ENCODE measurements around the gene PRKCD.
A peak's percentile ranks its signal among the peaks of the same experiment; 100 is the strongest.

The PRKCD gene

DNA sequence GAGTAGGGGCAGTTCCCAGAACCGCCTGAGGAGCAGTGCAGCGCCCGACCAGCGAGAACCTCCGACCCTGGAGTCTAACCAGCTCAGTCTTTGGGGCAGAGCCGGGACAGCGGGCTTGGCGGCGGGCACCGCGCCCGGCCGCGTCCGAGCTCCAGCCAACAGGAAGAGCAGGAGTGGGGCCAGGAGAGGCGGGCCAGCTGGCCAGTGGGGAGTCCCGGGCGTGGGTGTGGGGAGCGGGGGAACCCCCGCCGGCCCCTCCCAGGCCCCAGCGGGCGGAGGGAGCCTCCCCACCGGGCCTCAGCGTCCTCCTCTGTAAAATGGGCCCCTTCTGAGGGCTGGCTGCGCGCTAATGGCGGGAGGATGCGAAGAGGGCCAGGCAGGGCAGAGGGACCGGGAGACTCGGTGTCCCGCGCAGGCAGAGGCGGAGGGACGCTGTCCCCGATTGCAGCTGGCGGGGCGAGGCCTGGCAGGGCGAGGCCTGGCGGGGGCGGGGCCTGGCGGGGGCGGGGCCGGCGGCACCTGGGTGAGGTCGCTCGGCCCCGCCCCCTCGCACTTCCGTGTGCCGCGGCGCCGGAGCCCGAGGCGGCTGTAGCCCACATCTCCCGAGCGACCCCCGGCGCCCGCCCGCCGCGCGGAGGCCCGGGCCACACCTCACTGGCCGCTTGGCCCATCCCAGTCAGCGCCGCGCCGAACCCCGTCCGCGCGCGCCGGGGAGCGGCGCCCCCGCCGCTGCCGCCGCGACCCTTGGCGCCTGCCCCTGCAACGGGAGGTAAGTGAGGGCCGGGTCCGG, at the start of gene PRKCD:
Gene PRKCD, plus strand, starts transcription at position 550 of the 790 bp plus-strand sequence. CDS start 17,214 bp downstream, outside the sequence.
- peak; percentile 56 to 63 for DNase-seq (ENCODE audit: low read depth in 1 of 2, low spot score in 1 of 2)

DNA sequence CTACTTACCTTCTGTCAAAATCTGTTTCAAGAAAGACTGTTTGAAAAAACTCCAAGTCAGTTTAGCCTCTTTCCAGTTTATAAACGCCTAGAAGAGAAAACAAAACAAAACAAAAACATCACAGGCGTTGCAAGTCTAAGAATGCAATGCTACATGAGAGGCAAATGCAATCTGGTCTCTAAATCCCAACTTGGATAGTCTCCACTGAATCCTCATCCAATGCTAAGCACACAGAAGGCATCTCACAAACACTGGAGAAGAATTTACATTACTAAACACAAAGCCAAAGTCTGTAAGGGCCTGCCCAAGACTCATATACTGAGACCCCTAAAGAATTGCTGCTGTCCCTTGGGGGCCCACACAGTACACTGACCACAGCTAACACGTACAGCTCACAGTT, 49.2 kb upstream of the PRKCD start:
- no peak for DNase-seq (ENCODE audit: low read depth in 1 of 2, low spot score in 1 of 2)

DNA sequence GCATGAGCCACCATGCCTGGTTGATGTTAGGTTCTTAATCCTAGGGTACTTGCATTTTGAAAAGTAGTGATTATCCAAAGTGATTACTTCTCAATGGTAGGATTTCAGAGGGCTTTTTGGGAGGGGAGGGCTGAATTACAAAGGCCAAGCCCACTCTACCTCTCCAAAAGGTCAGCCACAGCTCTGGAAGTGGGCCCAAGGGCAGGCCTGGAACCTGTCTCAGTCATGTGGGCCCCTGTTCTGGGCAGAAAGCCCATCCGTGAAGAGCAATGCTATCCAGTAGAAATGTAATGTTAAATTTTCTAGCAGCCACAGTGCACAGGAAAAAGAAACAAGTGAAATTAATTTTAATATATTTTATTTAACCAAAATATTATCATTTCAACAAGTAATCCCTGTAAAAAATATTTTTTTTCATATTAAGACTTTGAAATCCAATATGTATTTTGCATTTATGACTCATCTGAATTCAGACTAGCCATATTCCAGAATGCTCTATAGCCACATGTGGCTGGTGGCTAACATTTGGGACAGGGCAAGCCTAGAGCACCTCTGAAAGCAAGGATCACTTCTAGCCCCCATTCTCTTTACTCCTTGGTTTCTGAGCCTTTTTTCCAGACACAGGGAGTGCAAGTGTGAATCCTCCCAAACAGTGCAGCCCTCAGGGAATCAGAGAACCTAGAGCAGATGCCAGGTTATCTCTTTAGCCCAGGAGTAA, 47.6 kb upstream of the PRKCD start:
- no peak for DNase-seq (ENCODE audit: low read depth in 1 of 2, low spot score in 1 of 2)

GRCh38 chr3:53114011-53114400, 47.0 kb upstream of the PRKCD start:
- DNase-seq (ENCODE audit: low read depth in 1 of 2, low spot score in 1 of 2) = peak; percentile 58 to 79

- no peak for DNase-seq (ENCODE audit: low read depth in 1 of 2, low spot score in 1 of 2)
Measured at GRCh38 chr3:53114412-53115074, 46.5 kb upstream of the PRKCD start.

DNA sequence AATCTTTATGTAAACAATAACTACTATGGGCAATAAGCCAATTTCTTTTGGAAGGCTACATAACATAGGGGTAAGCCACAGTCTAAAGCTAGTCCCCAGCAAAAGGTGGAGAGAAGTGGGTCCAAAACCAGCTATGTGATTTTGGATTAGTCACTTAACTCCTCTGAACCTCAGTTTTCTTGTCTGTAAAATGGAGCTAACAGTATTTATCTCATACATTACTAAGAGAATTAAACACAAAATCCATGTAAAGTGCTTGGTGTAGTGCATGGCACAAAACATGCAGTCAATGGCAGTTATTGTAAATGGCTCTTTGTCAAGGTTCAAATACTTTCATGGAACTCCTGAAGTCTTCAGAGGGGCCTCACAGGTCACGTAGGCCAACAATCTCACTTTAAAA, 44.1 kb upstream of the PRKCD start:
- no peak for DNase-seq (ENCODE audit: low read depth in 1 of 2, low spot score in 1 of 2)

DNA sequence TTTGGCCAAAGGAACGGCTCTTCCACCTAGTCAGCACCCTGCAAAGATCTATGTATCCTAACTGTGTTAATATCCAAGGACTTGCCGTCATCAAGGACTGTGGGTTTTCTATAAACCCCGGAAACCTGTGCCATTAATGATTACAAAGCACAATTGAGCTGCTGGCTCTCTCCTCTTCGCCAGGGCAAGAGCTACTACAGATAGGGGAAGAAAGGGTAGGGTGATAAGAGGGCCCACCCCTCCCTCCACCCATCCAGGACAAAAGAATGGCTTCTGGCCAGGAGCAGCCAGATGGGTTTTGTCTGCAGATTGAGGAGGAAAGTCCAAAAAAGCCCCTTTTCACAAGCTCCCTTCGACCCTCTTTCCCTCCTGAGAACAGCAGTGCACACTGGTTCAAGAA, 40.7 kb upstream of the PRKCD start:
- DNase-seq (ENCODE audit: low read depth in 1 of 2, low spot score in 1 of 2) = no peak

DNA sequence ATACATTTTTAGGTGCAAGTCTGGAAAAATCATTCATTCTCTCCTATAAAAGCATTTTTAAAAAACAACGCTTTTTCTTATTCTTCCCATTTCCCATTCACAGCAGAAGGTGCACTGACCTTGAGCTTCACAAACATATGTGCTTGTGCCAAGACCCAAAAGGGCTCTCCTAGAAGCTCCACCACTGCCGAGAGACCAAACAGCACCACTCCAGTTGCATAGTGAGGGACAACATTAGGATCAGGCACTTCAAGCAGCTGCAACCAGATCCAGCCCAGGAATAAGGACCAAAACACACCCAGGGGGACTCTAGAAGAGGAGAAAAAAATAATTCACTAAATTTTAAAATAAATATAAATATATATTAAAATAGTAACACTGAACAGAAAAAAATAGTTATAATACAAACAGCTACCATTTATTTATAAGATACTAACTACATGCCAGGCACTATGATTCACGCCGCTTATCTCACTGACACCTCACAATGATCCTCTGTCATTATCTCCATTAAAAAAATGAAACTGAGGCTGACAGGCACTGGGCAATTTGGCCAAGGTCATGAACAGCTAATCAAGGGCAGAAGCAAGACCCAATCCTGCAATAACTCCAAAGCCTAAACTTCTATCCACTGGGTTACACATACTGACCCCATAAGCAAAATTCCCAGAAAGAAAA, 38.6 kb upstream of the PRKCD start:
- no peak for DNase-seq (ENCODE audit: low read depth in 1 of 2, low spot score in 1 of 2)

DNA sequence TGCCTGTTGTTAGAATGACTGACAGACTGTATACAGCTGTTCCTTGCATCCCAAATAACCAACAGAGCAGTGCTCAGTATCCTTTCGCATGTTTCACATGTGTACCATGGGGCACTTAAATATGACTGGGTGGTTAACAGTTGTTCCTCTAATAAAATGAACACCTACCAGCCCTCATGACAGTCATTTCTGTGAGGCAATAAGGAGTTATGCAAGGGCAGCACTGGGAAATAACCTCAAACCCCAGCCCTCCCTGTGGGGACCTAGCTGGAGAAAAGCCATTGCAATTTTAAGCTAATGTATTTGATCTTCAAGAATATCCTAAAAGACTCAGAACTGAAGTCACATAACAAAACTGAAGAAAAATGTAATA, 38.1 kb upstream of the PRKCD start:
- no peak for DNase-seq (ENCODE audit: low read depth in 1 of 2, low spot score in 1 of 2)

GRCh38 chr3:53123510-53123909, 37.5 kb upstream of the PRKCD start:
- DNase-seq (ENCODE audit: low read depth in 1 of 2, low spot score in 1 of 2) = no peak

DNA sequence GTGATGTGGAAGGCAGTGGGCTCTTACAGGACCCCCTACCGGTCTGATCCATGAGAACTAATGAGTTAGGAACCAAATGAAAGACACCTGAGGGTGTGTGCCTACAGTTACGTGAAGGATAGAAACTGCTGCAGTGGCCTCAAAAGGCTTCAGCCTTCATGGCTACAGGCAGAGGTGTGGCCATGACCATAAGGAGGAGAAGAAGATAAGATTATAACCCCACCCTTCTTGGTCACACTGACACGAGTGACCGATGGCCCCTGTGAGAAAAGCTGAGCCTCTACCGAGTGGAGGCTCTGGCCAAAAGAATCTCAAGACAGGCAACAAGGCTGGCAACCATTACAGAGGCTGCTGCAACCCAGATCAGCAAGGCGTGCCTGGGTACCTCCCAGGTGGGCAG, 37.1 kb upstream of the PRKCD start:
- DNase-seq (ENCODE audit: low read depth in 1 of 2, low spot score in 1 of 2) = no peak

- DNase-seq (ENCODE audit: low read depth in 1 of 2, low spot score in 1 of 2) = no peak
Measured at GRCh38 chr3:53126601-53127000, 34.4 kb upstream of the PRKCD start.

DNA sequence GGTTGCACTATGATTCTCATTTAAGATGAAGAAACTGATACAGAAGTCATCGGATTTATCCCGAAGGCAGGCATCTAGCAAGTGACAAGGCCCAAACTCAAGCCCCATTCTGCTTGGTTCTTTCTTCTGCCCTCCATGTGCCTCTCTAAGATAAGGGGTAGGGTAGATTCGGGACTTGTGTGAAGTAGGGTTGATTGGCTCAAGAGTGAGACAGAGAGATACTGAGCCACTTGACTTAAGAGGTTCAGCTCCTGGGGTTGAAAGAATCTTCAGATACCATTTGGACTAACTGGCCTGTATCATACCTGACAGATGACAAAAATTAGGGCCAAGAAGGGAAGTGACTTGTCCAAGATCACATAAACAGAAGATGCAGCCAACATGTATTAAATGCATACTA, 31.7 kb upstream of the PRKCD start:
- no peak for DNase-seq (ENCODE audit: low read depth in 1 of 2, low spot score in 1 of 2)

- peak; percentile 96 to 97 for DNase-seq (ENCODE audit: low read depth in 1 of 2, low spot score in 1 of 2)
Measured at GRCh38 chr3:53130179-53131061, 30.6 kb upstream of the PRKCD start, which contains the start of gene RFT1. RFT1 (minus strand) TSS chr3:53130435; CDS start chr3:53130400, 35 bp downstream.

- DNase-seq (ENCODE audit: low read depth in 1 of 2, low spot score in 1 of 2) = no peak
Measured at GRCh38 chr3:53131096-53131495, 29.9 kb upstream of the PRKCD start.

- no peak for DNase-seq (ENCODE audit: low read depth in 1 of 2, low spot score in 1 of 2)
Measured at GRCh38 chr3:53132347-53132746, 28.7 kb upstream of the PRKCD start.

DNA sequence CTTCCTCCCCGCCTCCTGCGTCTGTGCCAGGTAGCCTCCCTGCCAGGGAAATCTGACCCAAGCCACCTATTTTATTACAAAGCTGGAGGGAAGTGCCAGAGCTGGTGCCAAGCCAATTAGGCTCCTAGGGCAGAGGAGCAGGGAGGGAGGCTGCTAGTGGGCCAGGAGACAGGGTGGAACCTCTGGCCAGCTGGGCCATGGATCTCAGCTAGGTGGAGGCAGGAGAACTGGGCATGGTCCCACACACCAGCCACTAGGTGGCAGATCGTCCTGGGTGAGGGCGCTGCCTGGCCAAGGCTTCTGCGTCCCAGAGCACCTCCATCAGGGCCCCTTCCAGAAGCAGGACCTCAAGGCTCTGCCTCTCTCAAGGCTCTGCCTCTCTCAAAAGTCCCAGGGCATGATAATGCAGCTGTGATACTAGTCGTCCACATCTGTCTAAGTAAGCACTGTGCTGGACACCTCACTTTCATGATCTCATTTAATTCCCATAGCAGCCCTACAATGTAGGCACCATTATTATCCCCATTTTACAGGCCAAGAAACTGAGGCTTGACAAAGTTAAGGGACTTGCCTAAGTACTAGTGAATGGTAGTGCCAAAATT, 26.3 kb upstream of the PRKCD start:
- DNase-seq (ENCODE audit: low read depth in 1 of 2, low spot score in 1 of 2) = peak; percentile 13 to 27

DNA sequence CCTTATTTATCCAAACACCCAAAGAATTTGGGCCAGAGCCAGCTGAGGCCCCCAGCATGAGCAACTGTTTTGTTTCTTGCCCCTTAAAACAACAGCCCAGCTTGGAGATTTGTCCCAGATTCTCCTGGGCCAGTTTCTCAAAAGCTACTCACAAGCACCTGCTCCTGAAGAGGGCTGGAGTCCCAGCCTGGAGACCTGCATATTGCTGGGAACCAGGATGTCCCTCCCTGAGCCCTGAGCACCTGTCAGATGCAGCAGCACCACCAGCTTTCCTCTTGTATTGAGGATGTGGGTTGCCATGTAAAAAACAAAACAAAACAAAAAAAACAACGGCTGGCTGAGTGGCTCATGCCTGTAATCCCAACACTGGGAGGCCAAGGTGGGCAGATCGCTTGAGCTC, 23.8 kb upstream of the PRKCD start:
- no peak for DNase-seq (ENCODE audit: low read depth in 1 of 2, low spot score in 1 of 2)

- no peak for DNase-seq (ENCODE audit: low read depth in 1 of 2, low spot score in 1 of 2)
Measured at GRCh38 chr3:53137835-53138446, 23.1 kb upstream of the PRKCD start.

All from activated CD4-positive, alpha-beta T cell treated with anti-CD3 and anti-CD28 coated beads, Interleukin-2, amount 50 U/mL, for 24 hours (primary cell).